ENCODE measurements around the gene RNF183. TPM values are rescaled to one million over a fixed set of nuclear protein-coding genes. Genes with fewer than 3 reads are reported as not detected.

The RNF183 gene
- polyA plus RNA-seq, 3 donors, result not detected

- H3K36me3 ChIP-seq (replicated peaks in 1 of 2; ENCODE audit: control insufficient read depth in 1 of 2, insufficient read depth in 2 of 2, low read length in 2 of 2), result peaks cover 51 to 66% of the 10 kb centered on the region in 2 donors
- H3K27me3 ChIP-seq (ENCODE audit: control insufficient read depth in 2 of 2, insufficient read depth in 2 of 2, low read length in 2 of 2), result no peaks in the 10 kb centered on the region
- peaks cover 12% of the 10 kb centered on the region for H3K4me1 Mint-ChIP-seq
- H2AFZ ChIP-seq (ENCODE audit: insufficient read depth, low read depth, low read length, poor library complexity, severe bottlenecking), result no peak overlapping the region
- no CpG with 5 or more reads among the region's 1 CpG for WGBS (ENCODE audit: insufficient coverage)
- no peaks in the 10 kb centered on the region for H3K9me3 Mint-ChIP-seq
- no peak overlapping the region for H3K9ac ChIP-seq (ENCODE audit: insufficient read depth, low read length, poor library complexity, severe bottlenecking)
- H3K27ac Mint-ChIP-seq, result no peak overlapping the region
- intact Hi-C loops (cut with micrococcal nuclease), result no loop called here
- peaks cover 14 to 15% of the 10 kb centered on the region in 2 donors for H3K4me1 ChIP-seq (ENCODE audit: control insufficient read depth in 1 of 2, insufficient read depth in 2 of 2, low read length in 2 of 2)
- H3K4me3 ChIP-seq (replicated peaks in 1 of 3; ENCODE audit: low read depth in 2 of 3, low read length in 3 of 3), result no peak overlapping the region
- TF ChIP-seq CTCF (IDR thresholded peaks at IDR 0.05), result no peak
- no peak overlapping the region for H3K27ac ChIP-seq (ENCODE audit: low read depth in 1 of 2, low read length in 2 of 2)
- peaks cover 5% of the 10 kb centered on the region for H3K79me2 ChIP-seq (ENCODE audit: insufficient read depth, low read length)
- H3K27me3 Mint-ChIP-seq (ENCODE audit: low read depth in 3 of 3), result peaks cover 0 to 4% (median 0%) of the 10 kb centered on the region in 3 donors
- H4K20me1 ChIP-seq (ENCODE audit: insufficient read depth, low read length), result peaks cover 6% of the 10 kb centered on the region
- H3K4me3 Mint-ChIP-seq, result no peak overlapping the region
- H3K36me3 Mint-ChIP-seq, result peaks cover 56 to 72% of the 10 kb centered on the region in 2 donors
- DNase-seq, result no peak
- H3K9me3 ChIP-seq (replicated peaks in 1 of 2; ENCODE audit: control insufficient read depth in 1 of 2, insufficient read depth in 1 of 2, low read length in 2 of 2), result no peaks in the 10 kb centered on the region
- no peak overlapping the region for H3K4me2 ChIP-seq (replicated peaks; ENCODE audit: extremely low read depth, low read length, poor library complexity, severe bottlenecking)
Measured at GRCh38 chr9:113258282-113258681, 44.9 kb downstream of the RNF183 start.

- Histone ChIP-seq H3K27me3 (ENCODE audit: control insufficient read depth in 2 of 2, insufficient read depth in 2 of 2, low read length in 2 of 2) (no peaks in the 10 kb centered on the region), H3K9me3 (replicated peaks in 1 of 2; ENCODE audit: control insufficient read depth in 1 of 2, insufficient read depth in 1 of 2, low read length in 2 of 2) (no peaks in the 10 kb centered on the region), H2AFZ (ENCODE audit: insufficient read depth, low read depth, low read length, poor library complexity, severe bottlenecking) (no peak overlapping the region), H3K36me3 (replicated peaks in 1 of 2; ENCODE audit: control insufficient read depth in 1 of 2, insufficient read depth in 2 of 2, low read length in 2 of 2) (peaks cover 51 to 62% of the 10 kb centered on the region in 2 donors), H3K79me2 (ENCODE audit: insufficient read depth, low read length) (peaks cover 9% of the 10 kb centered on the region), H4K20me1 (ENCODE audit: insufficient read depth, low read length) (peaks cover 6% of the 10 kb centered on the region), H3K9ac (ENCODE audit: insufficient read depth, low read length, poor library complexity, severe bottlenecking) (no peak overlapping the region), H3K27ac (ENCODE audit: low read depth in 1 of 2, low read length in 2 of 2) (no peak overlapping the region), H3K4me1 (ENCODE audit: control insufficient read depth in 1 of 2, insufficient read depth in 2 of 2, low read length in 2 of 2) (peaks cover 14 to 15% of the 10 kb centered on the region in 2 donors), H3K4me2 (replicated peaks; ENCODE audit: extremely low read depth, low read length, poor library complexity, severe bottlenecking) (no peak overlapping the region), H3K4me3 (replicated peaks in 1 of 3; ENCODE audit: low read depth in 2 of 3, low read length in 3 of 3) (no peak overlapping the region)
- no peak overlapping the region for H3K27ac Mint-ChIP-seq
- no peak for DNase-seq
- H3K4me1 Mint-ChIP-seq, result peaks cover 12% of the 10 kb centered on the region
- no peak overlapping the region for H3K4me3 Mint-ChIP-seq
- no peak for TF ChIP-seq CTCF (IDR thresholded peaks at IDR 0.05)
- WGBS (ENCODE audit: insufficient coverage), result no CpG with 5 or more reads among the region's 3 CpGs
- intact Hi-C loops (cut with micrococcal nuclease), result no loop called here
- no peaks in the 10 kb centered on the region for H3K9me3 Mint-ChIP-seq
- H3K36me3 Mint-ChIP-seq, result peaks cover 55 to 75% of the 10 kb centered on the region in 2 donors
- peaks cover 0 to 4% (median 0%) of the 10 kb centered on the region in 3 donors for H3K27me3 Mint-ChIP-seq (ENCODE audit: low read depth in 3 of 3)
Measured at GRCh38 chr9:113257863-113258262, 45.3 kb downstream of the RNF183 start.
